NCI-H1105 treated with DMSO at 0.1 percent for 48 hours (cell line): Measurements from ENCODE around the gene TRIO.

ENCODE experiments used
- DNase-seq: peaks from one replicate; lab custom pipeline; 2025; lab: John Stamatoyannopoulos, UW

Gene TRIO

DNA sequence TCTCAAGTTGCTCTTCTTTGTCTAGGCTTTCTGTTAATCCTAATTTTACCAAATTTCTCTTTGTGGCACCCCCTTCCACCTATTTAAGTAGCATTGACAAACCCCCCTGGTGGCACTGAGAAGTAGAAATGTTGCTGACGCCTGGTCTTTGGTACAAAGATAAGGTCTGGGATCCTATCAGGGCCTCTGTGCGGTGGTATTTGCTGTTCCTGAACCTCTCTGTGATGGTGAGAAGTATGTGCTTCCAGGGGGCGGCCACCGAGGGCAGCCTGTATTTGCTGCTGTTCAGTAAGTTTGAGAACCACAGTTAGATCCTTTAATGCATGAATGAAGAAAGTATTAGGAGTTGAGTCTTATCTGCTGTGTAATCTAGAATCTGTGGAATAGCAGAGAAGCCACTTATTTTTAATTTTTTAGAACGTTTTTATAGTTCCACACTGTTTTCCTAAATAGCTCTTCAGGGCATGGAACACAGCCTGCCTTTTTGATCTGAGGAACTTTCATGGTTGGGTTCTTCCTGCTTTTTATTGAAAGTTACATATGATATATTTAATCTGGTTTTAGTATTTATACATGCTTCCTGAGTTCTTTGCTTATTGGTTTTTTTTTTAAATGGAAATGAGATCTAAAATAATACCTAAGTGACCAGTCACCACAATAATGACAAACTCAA, 124.2 kb downstream of the TRIO start:
- DNase-seq: no peak

- no peak for DNase-seq
Measured at GRCh38 chr5:14267991-14268708, 125.0 kb downstream of the TRIO start.

DNA sequence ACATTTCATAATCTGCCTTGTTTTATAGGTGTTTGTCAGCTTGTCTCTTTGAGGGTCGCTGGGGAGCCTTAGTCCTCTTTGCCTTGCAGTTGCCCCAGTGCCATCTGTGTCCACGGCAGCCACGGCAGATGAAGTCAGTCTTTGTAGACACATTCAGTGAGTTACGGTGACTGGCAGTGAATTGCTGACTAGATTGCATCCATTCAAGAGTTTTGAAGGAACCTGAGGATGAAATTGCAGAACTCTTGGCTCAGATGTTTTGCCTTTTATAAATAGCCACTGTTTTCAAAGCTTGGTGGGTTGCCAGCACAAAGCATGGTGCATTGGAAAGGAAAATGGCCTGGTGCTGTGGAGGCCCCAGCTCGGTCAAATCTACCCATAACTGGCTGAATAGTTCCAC, 125.6 kb downstream of the TRIO start:
- DNase-seq: no peak

- DNase-seq: peak; percentile 31
Measured at GRCh38 chr5:14269395-14269794, 126.3 kb downstream of the TRIO start.

GRCh38 chr5:14270209-14270702, 127.1 kb downstream of the TRIO start:
- DNase-seq: peak; percentile 69

GRCh38 chr5:14272548-14273205, 129.5 kb downstream of the TRIO start:
- DNase-seq: no peak

DNA sequence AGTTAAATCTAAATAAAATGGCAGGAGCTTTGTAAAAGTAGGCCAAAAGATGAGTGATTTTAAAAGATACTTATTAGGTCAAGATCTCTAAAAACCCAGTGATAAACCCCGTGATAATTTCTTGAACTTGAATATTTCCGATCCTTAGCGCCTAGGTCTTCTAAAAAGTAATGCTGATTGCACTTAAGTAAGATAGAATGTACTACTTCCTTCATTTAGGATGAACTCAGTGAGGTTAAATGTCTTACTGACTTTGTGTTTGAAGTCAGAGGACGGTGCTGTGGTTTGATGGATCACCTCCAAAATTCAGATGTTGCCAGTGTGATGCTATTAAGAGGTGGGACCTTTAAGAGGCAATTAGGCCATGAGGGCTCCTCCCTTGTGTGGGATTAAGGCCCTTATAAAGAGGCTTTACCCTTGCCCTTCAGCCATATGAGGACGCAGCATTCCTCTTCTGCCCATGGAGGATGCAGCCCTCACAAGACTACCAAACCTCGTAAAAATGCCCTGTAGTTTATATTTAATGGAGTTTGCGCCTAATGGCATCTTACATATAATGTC, 130.1 kb downstream of the TRIO start:
- no peak for DNase-seq

DNA sequence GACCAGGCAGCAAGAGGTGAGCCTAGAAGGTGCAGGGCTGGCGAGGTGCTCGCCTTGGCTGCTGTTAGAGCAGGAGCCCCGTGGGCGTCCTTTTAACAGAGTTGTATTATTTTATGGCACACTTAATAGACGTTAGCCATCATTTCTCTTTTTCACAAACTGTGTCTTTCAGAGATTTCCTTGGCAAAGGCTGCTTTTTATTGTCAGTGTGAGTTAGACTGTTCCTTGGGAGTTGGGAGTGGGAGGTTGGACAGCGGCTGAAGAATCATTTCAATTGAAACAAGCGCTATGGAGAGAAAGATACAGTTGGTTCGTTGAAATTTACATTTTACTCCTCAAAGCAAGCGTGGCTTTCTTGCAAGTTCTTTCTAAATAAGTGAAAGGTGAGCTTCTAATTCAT, 133.2 kb downstream of the TRIO start:
- DNase-seq: no peak

GRCh38 chr5:14277385-14278320, 134.5 kb downstream of the TRIO start:
- DNase-seq: no peak

DNA sequence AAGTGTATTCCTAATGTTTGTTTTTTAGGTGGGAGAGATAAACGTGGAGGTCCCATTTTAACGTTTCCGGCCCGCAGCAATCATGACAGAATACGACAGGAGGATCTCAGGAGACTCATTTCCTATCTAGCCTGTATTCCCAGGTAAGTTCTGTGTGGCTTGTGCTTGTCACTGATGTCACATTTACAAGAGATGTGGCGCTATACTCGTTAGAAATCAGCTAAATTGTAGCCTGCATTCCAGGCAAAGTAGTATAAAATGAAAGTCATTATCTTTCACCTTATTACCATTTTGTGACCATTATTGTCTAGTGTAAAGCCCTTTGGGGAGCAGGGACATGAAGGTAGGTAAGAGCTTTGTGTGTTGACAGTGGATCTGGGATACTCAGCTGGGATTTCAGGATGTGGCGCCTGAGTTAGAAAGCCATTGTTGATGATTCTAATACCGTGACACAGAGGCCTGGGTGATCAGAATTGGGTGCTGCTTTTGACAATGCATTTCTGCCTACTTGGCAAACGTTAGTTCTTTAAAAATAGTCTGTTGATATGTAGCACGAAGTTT, 137.2 kb downstream of the TRIO start:
- DNase-seq: no peak

DNA sequence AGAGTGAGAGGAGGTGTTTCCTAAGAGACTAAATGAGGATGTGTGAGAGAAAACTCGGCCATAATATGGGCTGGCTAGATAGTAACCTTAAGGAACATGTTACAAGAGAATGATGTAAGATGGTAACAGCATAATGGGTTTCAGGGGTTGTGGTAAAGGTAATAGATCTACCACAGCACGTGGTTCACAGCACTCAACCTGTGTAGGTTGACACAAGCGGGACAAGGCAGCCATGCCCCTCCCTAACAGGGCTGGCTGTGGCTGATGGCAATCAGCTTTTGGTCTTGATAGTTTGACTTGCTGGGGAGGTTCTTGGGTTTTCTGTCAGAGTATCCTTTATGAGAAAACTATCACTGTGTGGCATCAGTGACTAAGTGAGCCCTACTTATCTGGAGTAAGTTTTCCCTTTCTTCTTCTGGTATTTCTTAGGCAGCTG, 138.6 kb downstream of the TRIO start:
- DNase-seq: no peak

DNA sequence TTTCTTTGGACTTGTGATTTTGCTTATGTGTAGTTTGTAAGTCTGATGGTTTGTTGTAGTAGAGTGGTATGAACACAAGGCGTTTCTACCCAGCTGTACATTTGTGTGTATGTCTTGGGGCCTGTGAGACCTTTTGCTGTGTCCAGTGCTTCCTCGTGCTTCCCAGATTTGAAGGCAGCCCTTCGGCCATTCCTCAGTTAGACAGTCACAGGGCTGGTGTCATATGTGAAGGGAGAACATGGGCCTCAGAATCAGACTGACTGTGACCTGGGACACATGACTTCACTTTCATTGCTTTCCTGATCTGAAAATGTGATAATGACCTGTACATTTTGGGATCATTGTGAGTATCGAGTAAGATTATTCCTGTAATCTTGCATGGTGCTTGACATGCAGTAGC, 140.0 kb downstream of the TRIO start:
- DNase-seq: no peak

GRCh38 chr5:14284392-14285148, 141.4 kb downstream of the TRIO start:
- DNase-seq: no peak

DNA sequence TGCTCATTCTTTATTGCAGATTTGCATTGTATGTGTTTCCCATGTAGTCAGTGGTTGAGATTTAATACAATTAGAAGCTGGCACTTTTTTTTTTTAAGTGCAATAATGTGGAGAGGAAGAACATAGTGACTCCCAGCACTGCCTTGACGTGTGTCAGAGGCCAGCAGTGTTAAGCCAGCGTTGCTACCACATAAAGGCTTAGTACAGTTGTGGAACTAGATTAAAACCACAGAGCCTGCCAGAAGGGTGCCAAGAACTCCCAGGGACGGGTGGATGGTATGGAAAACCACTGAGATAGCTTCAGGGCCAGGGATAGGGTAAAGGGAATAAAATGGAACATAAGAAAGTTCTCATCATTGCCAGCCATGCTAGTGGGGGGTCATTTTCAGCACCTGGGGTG, 142.9 kb downstream of the TRIO start:
- DNase-seq: no peak

DNA sequence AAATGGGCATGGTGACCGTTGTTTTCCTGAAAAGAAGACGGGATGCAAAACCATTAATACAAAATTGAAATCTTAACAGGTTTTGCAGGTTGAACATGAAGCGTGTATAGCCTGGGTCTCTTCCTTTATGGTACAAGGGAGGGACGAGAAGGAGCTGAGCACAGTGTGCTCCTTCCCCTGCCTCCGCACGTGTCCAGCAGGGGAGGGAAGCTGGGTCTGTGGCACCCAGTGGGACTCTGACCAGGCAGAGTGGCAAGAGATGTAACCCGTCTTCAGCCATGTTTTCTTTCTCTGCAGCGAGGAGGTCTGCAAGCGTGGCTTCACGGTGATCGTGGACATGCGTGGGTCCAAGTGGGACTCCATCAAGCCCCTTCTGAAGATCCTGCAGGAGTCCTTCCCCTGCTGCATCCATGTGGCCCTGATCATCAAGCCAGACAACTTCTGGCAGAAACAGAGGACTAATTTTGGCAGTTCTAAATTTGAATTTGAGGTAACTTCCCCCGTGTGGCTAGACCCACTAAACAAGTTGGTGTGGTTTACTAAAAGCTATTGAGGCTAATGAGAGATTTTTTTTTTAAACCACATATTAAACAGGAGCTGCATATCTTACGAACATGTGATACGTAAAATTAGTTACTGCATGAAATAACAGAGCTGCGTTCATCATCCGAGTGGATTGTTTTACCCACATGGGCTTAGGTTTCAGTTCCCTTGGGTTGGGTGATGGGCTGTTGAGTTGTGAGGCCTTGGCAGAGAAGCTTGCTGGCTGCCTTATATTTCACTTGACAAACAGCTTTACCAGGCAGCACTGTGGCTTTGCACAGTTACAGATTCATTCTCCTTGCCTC, 143.7 kb downstream of the TRIO start:
- DNase-seq: no peak

- no peak for DNase-seq
Measured at GRCh38 chr5:14292766-14293658, 149.9 kb downstream of the TRIO start.

DNA sequence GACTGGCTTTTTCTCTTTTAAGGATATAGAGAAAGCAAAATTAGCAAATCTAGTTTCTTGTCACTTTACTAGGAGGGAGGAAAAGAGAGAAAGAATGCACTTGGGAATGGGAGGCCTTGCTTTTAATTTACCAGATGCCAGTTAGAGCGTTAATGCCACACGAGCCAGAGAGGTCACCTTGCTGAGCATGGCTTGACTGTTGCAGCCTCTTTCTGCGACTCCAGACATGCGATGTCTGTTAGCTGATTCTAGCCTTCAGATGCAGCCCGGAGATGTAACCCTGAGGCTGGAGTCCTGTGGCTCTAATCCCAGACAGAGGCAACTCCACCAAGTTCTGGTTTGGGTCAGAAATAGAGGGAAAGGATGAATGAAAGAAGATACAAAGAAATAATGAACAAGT, 152.5 kb downstream of the TRIO start:
- no peak for DNase-seq

- no peak for DNase-seq
Measured at GRCh38 chr5:14296533-14297331, 153.6 kb downstream of the TRIO start.
